Measurements from ENCODE around the gene CFLAR.
"Not testable (repeated sequence)": the region's sequence is repeated elsewhere in the genome, so short reads cannot be mapped to it uniquely, and the experiment has no call there.

CFLAR gene

GRCh38 chr2:201182650-201183364 lies 66.8 kb downstream of the CFLAR start, which contains the start of gene CASP10:
TSS of gene CASP10 (plus strand) at chr2:201183141. CDS start at chr2:201185778, 2,637 bp downstream.
- no peak for DNase-seq (ENCODE audit: low read depth in 2 of 2)

- no peak for DNase-seq (ENCODE audit: low read depth in 2 of 2)
Measured at GRCh38 chr2:201183365-201183727, 67.4 kb downstream of the CFLAR start.

- not testable (repeated sequence) for DNase-seq (ENCODE audit: low read depth in 2 of 2)
Measured at GRCh38 chr2:201183835-201184234, 67.9 kb downstream of the CFLAR start.

GRCh38 chr2:201184248-201184647 lies 68.3 kb downstream of the CFLAR start:
- DNase-seq (ENCODE audit: low read depth in 2 of 2) = not testable (repeated sequence)

GRCh38 chr2:201185863-201186262 lies 69.9 kb downstream of the CFLAR start:
- no peak for DNase-seq (ENCODE audit: low read depth in 2 of 2)

GRCh38 chr2:201186982-201187381 lies 71.0 kb downstream of the CFLAR start:
- no peak for DNase-seq (ENCODE audit: low read depth in 2 of 2)

- DNase-seq (ENCODE audit: low read depth in 2 of 2) = no peak
Measured at GRCh38 chr2:201188449-201188848, 72.5 kb downstream of the CFLAR start.

- DNase-seq (ENCODE audit: low read depth in 2 of 2) = no peak
Measured at GRCh38 chr2:201191132-201191875, 75.3 kb downstream of the CFLAR start.

- DNase-seq (ENCODE audit: low read depth in 2 of 2) = no peak
Measured at GRCh38 chr2:201194097-201194496, 78.1 kb downstream of the CFLAR start.

GRCh38 chr2:201195331-201195730 lies 79.4 kb downstream of the CFLAR start:
- no peak for DNase-seq (ENCODE audit: low read depth in 2 of 2)

- no peak for DNase-seq (ENCODE audit: low read depth in 2 of 2)
Measured at GRCh38 chr2:201196003-201196402, 80.0 kb downstream of the CFLAR start.

GRCh38 chr2:201196803-201197202 lies 80.8 kb downstream of the CFLAR start:
- no peak for DNase-seq (ENCODE audit: low read depth in 2 of 2)

- DNase-seq (ENCODE audit: low read depth in 2 of 2) = no peak
Measured at GRCh38 chr2:201197781-201198180, 81.8 kb downstream of the CFLAR start.

- DNase-seq (ENCODE audit: low read depth in 2 of 2) = no peak
Measured at GRCh38 chr2:201199847-201200246, 83.9 kb downstream of the CFLAR start.

- no peak for DNase-seq (ENCODE audit: low read depth in 2 of 2)
Measured at GRCh38 chr2:201200345-201200744, 84.4 kb downstream of the CFLAR start.

- no peak for DNase-seq (ENCODE audit: low read depth in 2 of 2)
Measured at GRCh38 chr2:201201371-201201770, 85.4 kb downstream of the CFLAR start.

- no peak for DNase-seq (ENCODE audit: low read depth in 2 of 2)
Measured at GRCh38 chr2:201203916-201204654, 88.1 kb downstream of the CFLAR start.

GRCh38 chr2:201204655-201205514 lies 88.9 kb downstream of the CFLAR start:
- no peak for DNase-seq (ENCODE audit: low read depth in 2 of 2)

GRCh38 chr2:201205515-201205849 lies 89.5 kb downstream of the CFLAR start:
- DNase-seq (ENCODE audit: low read depth in 2 of 2) = no peak

GRCh38 chr2:201208563-201209252 lies 92.7 kb downstream of the CFLAR start:
- no peak for DNase-seq (ENCODE audit: low read depth in 2 of 2)

GRCh38 chr2:201215963-201216362 lies 100.0 kb downstream of the CFLAR start:
- DNase-seq (ENCODE audit: low read depth in 2 of 2) = no peak
